GM19328 (cell line): ENCODE data around the gene RNF130.

Experiments used
- ATAC-seq: cut with Tn5 transposase; IDR thresholded peaks from one replicate; pipeline ENCODE4 v1.9.1; 2021; ENCODE audit warnings: mild to moderate bottlenecking, moderate library complexity; ENCODE audit not compliant: unreplicated experiment

RNF130 gene

GRCh38 chr5:180071531-180072255 is at the start of gene RNF130:
Gene RNF130 (minus strand): TSS chr5:180071759. CDS start chr5:180071702, 57 bp downstream.
- no peak for ATAC-seq

GRCh38 chr5:180120237-180121101 is 48.9 kb upstream of the RNF130 start:
- ATAC-seq: no peak

GRCh38 chr5:180119903-180120236 is 48.3 kb upstream of the RNF130 start:
- ATAC-seq: no peak

GRCh38 chr5:180119031-180119902 is 47.7 kb upstream of the RNF130 start:
- no peak for ATAC-seq

- no peak for ATAC-seq
Observed at GRCh38 chr5:180118391-180118791, 46.8 kb upstream of the RNF130 start.

GRCh38 chr5:180117000-180117725 is 45.6 kb upstream of the RNF130 start:
- no peak for ATAC-seq

- no peak for ATAC-seq
Observed at GRCh38 chr5:180116077-180116999, 44.8 kb upstream of the RNF130 start.

- ATAC-seq: no peak
Observed at GRCh38 chr5:180115326-180116076, 43.9 kb upstream of the RNF130 start.

GRCh38 chr5:180114304-180115003 is 42.9 kb upstream of the RNF130 start:
- ATAC-seq: no peak

- no peak for ATAC-seq
Observed at GRCh38 chr5:180113660-180114303, 42.2 kb upstream of the RNF130 start.

GRCh38 chr5:180112181-180112861 is 40.8 kb upstream of the RNF130 start:
- no peak for ATAC-seq

- ATAC-seq: no peak
Observed at GRCh38 chr5:180111273-180112002, 39.9 kb upstream of the RNF130 start.

- no peak for ATAC-seq
Observed at GRCh38 chr5:180109920-180110319, 38.4 kb upstream of the RNF130 start.

GRCh38 chr5:180107005-180107404 is 35.4 kb upstream of the RNF130 start:
- no peak for ATAC-seq

GRCh38 chr5:180105827-180106312 is 34.3 kb upstream of the RNF130 start:
- ATAC-seq: no peak

- ATAC-seq: no peak
Observed at GRCh38 chr5:180104168-180104530, 32.6 kb upstream of the RNF130 start.
